Urothelium cell line (cell line): ENCODE results near the gene KIDINS220.

ENCODE experiments used
- DNase-seq: peaks from one replicate; pipeline ENCODE4 v3.0.0; 2011; ENCODE audit warnings: low spot score, mixed read lengths
- FAIRE-seq: peaks from 2 replicates; lab custom pipeline; 2011; peaks lifted over from hg19 to GRCh38; lab: Jason Lieb, UNC

The KIDINS220 gene

DNA sequence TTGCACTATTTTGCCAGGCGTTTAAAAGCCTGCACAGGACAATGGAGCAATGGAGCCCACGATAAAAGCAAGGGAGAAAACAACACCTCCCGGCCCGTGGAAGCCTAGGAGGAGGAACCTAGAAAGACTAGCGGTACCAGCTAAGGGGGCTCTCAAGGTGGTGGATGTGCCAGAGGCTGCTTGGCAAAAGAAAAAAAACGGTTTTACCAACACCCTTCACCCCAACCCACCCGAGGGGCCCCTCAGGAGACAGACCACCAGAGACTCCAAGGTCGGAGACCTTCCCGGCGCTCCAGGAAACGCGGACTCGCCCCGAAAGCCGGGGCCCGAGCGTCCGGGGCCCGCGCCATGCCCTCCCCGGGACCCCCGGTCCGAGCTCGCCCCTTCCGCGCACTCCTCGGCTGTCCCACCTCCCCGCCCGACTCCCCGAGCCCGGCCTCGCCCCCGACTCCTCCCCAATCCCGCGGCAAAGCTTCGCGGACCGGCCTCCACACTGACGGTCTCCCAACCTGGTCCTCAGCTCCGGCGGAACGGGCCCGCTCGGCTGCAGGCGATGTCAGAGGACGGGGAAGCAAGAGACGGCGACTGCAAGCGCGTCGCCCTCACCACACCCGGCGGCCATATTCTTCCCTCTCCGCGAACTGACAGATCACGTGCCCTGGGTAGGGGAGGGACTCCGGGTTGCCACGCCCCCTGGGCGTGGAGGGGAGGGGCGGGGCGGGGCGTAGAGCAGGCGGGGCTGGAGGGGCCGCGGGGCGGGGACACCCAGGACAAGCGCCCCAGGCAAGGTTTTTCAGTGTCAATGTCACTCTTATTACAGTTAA lies at the start of gene KIDINS220:
Gene KIDINS220 (minus strand): TSS at position 643 of the 824 bp plus-strand sequence. CDS start 10,520 bp downstream, outside the sequence.
- FAIRE-seq: no peak

DNA sequence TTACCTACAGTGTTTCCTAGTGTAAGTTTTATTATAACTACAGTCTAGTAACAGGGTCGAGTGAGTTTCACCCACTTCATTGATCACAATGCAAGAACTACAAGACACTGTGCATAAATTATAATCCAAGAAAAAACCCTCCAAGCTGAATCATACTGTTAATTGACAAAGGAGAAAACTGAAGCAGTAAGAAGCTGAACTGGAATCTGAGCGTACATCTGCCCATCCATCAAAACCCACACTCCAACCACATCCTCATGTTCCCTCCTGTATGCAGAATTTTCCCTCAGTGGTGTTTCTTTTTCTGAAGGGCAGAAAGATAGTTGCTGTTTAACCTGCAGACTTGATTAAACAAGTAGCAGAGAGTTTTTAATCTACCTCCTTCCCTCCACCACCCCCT lies 49.5 kb upstream of the KIDINS220 start:
- no peak for FAIRE-seq
- DNase-seq: no peak

More for the DNA sequence above, at the start of gene KIDINS220:
- peak; percentile 97 for DNase-seq

DNA sequence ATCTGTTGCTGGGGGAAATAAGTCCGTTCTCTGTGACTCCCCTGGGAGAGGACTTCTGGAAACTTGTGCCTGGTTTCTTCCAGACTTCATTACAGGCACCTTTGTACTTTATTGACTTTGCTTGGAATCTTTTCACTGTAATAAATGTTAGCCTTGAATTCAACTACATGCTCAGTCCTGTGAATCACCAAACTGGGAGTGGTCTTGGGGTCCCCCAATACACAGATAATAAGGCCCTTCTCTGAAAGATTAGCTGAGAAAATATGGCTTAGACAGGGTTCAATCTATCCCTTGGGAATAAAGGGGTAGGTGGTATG lies 48.7 kb upstream of the KIDINS220 start:
- no peak for DNase-seq
- no peak for FAIRE-seq

DNA sequence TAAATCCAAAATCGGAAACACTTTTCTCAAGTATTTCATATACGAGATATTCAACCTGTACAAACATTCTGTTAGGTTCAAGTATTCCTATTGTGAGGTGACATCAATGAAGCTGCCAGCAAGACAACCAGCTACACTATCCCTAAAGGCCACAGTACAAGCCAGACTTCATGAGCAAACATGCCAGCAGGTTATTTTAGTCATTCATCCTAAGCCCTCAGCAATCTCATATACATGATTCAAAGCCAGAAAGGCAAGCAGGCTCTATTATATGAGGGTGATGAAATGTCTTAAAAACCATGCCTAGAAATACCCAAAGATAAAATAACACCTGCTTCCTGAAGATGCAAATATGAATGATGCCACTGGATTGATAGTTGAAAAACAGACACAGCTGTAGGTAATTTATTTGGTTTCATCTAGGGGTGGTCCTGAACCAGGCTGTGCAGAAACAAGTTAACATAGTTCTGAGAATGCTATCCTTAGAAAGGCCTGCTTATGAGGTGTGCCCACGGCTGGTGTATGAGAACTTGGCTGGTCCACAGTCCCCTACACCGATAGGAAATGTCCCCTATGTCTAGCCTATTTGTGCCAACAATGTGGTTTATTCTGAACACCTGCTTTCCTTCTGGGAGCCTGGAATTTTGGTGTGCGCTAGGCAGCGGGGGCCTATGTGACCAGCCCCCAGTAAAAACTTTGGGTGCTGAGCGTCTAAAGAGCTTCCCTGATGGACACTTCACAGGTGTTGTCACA lies 48.2 kb upstream of the KIDINS220 start:
- DNase-seq (no peak), FAIRE-seq (no peak)

DNA sequence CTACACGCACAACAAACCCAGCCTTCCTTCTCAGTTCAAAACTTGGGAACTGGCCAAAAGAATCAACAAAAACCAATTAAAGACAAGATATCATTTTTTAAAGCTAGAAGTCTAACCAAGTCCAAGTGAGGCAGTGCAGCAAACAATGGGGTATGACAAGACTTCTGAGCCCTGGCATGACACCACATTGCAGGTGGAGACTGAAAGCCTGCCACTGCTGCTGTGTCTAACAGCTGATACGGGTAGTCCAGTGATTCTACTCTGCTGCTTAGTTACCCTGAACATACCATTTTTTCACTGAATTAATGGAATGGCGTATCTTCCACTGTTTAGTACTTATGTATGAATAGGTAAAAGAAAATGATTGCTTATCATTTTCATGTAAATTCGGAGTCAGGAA lies 47.4 kb upstream of the KIDINS220 start:
- no peak for DNase-seq
- FAIRE-seq: no peak

DNA sequence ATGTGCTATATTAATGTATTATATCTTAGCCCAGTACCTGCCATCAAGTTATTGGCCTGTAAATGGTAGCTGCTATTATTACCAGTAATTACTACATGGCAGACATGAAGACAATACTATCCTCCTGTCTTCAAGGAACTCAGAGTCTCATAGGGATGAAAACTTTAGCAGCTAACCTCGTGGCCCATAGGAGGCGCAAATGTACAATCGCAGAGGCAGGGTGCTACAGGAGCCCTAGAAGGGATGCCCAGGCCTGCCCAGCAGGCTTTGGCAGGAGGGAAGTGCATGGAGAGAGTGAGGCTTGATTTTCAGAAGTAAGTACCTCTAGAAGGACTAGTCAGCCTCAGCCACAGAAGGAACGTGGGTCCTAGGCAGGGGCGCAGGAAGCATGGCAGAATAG lies 44.7 kb upstream of the KIDINS220 start:
- no peak for FAIRE-seq
- peak; percentile 10 for DNase-seq

DNA sequence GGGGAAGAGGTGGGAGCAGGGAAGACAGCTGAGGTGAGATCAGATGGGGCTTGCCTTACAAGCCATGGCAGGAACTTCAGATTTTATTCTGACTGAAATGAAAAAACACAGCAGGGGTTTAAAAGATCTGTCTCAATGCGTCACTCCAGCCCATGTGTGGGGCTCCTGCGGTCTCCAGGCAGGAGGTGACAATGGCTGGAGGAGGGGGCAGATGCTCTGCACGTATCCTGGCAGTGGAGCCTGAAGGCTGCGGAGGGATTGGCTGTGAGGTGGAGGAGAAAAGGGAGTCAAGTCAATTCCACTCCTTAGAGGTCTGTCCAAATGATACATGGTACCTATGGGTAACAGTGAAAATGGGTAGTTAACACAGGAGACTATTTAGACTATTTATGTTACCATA lies 40.5 kb upstream of the KIDINS220 start:
- DNase-seq (no peak), FAIRE-seq (no peak)

DNA sequence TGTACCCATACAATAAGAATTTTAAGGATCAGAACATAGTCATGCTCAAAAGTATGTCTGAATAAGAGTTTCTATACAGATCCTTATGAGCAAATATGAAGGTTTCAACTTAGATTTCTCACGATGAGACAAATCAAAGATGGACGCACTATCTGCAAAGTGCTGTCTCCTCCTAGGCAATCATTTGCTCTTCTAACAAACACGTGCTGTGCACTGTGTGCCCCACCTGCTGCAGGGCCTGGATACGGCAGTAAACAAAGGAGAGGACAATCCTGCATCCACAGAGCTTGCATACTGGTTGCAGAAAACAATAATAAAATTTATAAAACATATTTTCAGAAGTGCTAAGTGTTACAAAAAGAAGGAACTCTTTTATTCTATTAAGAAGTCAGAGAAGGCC lies 39.9 kb upstream of the KIDINS220 start:
- DNase-seq: no peak
- no peak for FAIRE-seq

DNA sequence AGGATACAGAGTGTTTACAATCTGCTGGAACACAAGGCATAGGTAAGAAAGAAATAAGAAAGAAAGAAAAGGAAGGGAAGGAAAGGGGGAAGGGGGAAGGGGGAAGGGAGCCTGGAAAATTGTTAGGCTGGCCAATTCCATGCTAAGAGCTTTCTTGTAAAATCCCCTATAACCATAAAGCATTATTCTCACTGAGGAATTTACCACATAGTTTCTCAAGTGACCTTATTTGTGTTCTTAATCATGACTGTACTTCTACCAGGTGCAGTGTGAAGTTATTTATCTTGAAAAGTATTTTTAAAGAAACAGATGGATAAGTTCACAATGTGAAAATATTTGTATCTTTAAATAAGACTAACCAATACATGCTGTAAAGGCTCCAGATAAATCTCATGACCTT lies 39.2 kb upstream of the KIDINS220 start:
- DNase-seq (no peak), FAIRE-seq (no peak)

DNA sequence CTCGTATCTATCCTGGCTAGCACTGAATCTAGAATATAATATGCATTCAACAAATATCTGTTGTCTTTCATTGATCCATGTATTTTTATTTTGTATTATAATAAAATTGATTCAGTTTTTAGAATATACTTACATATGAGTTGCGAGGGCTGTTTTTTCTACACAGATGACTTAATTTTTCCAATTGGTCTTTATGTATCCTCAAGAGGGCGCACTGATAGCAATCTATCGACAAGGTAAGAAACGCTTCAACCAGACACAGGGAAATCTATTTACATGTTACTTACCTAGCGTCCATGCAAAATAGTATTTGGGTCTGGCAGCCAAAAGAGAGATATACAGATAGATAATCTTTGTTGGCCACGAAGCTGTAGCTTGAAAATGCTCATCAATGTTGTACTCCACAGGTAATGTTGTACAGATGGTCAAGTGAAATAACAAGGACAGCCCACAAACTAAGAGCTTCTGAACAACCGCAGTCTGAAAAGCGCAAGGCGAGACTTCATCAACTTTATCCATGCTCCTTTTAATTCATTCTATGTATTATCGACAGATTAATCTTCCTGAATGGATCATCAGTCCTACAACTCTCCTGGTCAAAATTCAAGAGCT lies 35.5 kb upstream of the KIDINS220 start:
- no peak for FAIRE-seq
- DNase-seq: peak; percentile 43

DNA sequence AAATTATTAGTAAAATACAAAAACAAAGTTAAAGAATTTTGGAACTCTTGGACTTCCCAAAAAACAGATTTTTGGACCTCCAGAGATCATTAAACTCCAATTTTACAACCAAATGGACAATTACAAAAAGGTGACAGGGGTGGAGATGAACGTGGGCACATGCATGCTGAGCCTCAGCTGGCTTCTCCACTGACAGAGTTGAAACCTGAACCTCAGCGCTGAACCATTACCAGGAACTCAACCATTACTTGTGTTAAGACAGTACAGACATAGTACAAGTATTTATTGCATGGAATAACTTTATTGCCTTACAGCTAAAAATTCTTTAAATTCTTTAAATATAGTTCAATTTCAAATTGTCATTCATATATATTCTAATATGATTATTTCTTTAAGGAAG lies 33.0 kb upstream of the KIDINS220 start:
- DNase-seq (no peak), FAIRE-seq (no peak)

DNA sequence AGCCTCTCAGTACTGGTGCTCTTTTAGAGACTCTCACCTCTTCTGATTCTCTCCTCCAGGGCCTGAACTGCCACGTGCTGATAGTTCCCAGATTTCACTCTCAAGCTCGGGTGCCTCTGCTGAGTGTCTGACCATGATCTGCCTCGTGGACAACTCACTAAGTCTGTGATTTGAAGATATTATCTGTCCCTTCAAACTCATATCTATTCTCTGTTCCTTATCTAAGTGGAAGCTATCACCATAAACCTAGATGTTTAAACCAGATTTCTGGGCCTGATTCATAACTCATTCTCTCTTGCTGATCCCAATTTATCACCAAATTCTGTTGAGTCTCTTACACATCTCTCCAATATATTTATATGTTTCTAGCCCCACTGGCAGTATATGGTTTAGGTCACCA lies 29.9 kb upstream of the KIDINS220 start:
- FAIRE-seq: no peak

DNA sequence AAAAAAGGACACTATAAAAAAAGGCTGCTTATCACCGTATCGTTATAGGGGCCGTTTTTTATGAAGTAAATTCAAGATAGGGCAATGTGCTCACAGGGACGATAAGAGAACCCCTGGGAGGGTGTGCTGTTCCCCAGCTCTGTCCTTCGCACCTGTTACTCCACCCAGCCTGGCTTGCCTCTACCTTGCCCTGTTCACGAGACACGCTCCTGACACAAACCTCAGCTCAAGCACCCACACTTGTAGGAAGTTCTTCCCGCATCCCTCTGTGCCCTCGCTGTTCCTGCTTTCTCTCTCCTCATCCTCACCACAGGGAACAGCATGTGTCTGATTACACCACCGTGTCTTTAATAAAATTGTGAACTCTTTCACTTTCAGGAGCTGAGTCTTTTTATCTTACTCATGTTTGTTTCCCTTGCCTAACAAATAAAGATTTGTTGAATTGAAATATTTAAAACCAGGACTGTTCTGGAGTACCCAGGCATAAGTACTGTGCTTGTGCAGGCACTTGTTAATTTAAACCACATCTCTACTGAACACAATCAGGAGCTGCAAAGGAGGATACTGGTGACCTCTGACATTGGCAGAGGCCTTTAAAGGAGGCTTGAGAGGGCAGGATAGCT lies 26.0 kb upstream of the KIDINS220 start:
- FAIRE-seq (no peak), DNase-seq (no peak)

More for the DNA sequence above, 29.9 kb upstream of the KIDINS220 start:
- DNase-seq: no peak

DNA sequence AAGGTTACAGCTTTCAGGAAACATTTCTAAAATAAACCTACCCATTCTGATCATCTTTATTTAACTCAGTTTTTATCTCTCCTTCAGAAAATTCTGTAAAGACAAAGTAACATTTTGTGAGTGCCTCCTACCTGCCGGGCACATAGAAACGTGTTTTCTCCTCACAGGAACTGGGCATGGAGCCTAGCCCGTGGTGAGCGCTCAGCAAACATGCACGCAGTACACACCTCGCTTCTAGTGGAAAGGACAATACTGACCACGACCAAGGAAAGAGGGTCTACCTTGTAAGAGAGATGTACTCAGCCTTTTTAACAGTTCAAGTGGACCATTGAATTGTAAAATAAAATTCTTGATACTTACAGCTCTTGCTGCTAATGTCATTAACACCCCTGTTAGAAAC lies 24.8 kb upstream of the KIDINS220 start:
- FAIRE-seq (no peak), DNase-seq (no peak)

DNA sequence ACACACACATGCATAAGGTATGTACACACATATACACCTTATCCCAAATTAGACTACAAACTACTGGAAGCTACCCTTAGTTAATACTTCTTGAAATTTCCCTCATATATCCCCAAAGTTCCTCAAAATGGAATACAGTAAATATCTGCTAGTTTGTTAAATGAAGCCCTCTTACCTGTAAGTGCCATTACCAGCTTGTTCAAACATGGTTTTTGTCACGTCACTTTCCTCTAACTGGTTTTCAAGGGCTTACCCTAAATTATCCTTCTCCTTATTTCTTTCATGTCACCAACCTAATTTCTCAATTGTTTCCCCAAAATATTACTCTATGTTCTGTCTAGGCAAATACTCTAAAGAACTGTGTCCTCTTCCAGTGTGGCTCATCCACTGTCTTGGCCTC lies 24.4 kb upstream of the KIDINS220 start:
- DNase-seq: no peak
- no peak for FAIRE-seq

DNA sequence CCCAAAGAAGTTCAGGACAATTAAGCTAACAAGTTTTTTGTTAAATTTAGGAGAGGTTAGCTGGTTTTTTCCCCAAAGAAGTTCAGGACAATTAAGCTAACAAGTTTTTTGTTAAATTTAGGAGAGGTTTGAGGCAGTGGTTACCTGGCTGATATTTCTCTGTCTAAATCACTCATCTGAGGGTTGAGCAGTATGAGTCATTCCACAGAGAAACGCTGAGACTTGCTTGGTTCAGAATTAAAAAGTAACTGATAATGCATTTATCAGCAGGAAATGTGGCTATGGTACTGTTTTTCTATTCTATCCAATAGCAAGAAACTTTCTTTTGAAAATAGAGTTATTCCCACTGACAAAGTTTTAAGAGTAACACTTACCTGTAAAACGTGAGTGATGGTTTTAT lies 22.8 kb upstream of the KIDINS220 start:
- DNase-seq (no peak), FAIRE-seq (no peak)

DNA sequence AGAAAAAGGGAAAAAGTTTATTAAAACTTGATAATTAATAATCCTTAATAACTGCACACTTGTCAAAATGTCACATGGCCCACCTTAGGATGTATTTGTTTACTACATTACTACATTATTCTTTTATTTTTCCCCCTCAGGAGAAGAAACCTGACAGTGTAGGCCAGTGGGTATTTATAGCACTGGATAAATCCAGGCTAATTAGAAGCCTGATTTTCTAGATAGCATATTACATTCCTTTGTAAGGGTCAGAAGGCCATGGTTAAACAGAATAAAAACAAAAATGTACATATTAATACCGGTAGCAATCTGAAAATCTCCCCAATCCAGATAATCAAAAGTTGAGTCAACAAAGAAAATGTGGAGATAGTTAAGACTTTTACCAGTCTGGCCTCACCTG lies 21.5 kb upstream of the KIDINS220 start:
- FAIRE-seq (no peak), DNase-seq (no peak)

DNA sequence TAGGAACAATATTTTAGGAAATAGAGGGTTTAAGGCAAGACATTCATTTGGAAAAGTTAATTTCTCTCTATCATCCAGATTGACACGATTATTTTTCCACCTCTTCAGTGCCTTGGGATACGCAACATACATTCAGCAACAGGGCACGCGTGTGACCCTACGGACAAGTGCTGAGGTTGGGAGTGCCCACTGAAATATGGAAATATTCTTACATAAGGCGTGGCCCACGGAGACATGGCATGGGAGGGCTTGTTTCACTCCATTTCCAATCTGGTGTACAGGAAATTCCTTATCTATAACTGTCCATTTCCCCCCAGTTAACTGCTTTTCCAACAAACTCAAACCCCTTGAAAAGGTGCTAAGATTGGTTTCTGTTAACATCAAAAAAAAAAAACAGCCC lies 20.9 kb upstream of the KIDINS220 start:
- no peak for DNase-seq
- no peak for FAIRE-seq

DNA sequence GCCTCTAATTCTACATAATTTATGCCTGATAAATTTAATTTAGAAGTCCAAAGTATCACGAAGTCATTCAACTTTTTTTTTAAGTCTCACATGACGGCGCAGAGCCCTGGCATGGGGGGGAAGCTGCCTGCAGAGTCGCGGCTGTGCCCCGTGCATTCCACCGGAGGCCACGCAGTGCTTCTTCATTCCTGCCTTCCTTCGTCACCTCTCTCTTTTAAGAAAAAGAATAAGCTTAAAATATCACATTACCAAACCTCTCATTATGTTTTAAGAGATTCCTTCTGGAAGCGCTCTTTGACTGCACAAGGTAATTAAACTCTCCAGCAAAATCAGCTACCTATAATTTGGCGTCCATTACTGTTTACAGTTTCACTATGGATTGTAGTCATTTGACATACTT lies 20.3 kb upstream of the KIDINS220 start:
- DNase-seq (no peak), FAIRE-seq (no peak)

DNA sequence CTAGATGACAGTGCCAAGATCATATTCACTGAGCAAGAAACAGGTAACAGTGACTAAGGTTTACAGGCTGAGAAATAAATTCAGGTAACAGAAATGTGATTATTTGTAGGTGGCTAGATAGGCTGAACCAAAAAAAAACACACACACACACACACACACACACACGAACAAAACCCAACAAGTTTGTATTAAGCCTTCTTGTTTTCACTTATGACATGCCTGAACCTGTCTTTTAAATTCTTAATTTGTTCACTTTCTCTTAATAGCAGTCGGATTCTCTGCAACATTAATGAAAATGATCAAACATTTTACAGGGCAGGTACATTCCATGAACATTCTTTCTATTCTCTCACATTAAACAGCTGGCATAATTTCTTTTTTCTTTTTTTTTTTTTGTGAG lies 18.8 kb upstream of the KIDINS220 start:
- FAIRE-seq: no peak
- no peak for DNase-seq

DNA sequence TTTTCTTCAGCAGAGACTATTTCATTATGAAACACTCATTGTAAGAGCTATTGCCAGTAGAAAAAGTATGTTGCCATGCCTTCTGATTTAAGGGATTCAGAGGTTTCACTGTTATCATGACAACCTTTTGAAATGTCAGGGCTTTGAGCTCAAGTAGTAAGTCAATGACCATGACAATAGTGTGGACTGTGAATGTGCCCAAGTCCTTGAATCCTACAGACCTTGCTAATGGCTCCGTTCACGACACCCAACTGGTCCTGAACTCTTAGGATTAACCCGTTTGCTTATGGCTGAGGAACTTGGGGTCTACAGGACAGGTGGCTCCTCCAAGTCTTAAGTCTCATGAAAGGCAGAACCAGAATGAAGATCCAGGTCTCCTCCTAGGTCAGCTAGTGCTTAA lies 17.6 kb upstream of the KIDINS220 start:
- FAIRE-seq (no peak), DNase-seq (no peak)

DNA sequence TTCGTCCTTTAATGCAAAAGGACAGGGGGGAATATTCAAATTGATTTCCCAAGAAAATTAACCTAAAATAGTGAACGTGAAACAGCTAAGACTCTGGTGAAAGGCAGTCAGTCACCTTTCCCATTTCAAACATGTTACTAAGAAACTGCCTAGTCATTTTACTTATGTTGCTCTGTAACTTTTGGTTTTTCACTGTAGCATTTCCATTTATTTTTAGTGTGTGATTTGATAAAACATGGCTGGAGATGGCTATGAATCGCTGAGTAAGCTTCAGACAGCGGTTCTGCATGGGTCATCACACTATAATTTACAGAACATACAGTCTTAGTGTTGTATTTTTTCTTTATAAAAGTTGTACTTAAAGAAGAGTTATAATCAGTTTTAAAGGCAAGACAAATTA lies 16.0 kb upstream of the KIDINS220 start:
- DNase-seq (no peak), FAIRE-seq (no peak)
